ENCODE results near the gene SLC25A38. TPM values are rescaled to one million over a fixed set of nuclear protein-coding genes. Genes with fewer than 3 reads are reported as not detected.

SLC25A38 gene
- total and polyA plus RNA-seq, 10 of the 15 experiments (the other 5 are each of a cell fraction or from before 2014, with no cell fraction given): 15.2 to 55.2 (median 39.2) TPM

DNA sequence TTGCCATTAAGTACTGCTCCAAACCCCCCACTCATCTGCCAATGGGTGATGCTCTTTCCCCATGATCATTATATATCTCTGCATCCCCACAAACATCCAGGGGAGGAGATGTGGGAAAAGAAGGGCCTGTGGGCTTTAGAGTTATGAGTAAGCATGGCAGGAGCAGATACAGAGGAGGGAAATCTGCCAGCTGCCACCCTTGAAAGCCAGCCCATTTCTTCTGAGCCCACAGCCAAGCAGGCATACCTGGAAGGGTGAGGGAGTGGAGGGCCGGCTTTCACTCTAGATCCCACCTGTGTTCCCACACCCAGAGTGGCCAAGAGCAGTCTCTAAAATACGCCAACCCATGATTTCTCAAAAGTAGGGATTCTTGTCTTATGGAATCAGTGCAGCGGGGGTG lies 1.7 kb upstream of the SLC25A38 start:
- Histone ChIP-seq H3K4me2 (ENCODE audit: control insufficient read depth, insufficient read depth) (no peak overlapping the region), H3K27me3 (replicated peaks in 1 of 2; ENCODE audit: control insufficient read depth in 2 of 2, insufficient read depth in 2 of 2, low read length in 1 of 2) (no peaks in the 10 kb centered on the region), H3K9me3 (replicated peaks; ENCODE audit: control insufficient read depth, insufficient read depth, low read length) (no peaks in the 10 kb centered on the region), H3K27ac (ENCODE audit: control insufficient read depth, insufficient read depth) (no peak overlapping the region), H3K36me3 (ENCODE audit: control insufficient read depth in 2 of 2, insufficient read depth in 2 of 2, low read length in 1 of 2) (no peaks in the 10 kb centered on the region), H2AFZ (ENCODE audit: control insufficient read depth, low read depth, low read length) (no peak overlapping the region), H3K79me2 (ENCODE audit: control insufficient read depth, insufficient read depth, low read length) (peaks cover 32% of the 10 kb centered on the region), H3K4me3 (no peak overlapping the region), H3K9ac (ENCODE audit: control insufficient read depth, insufficient read depth, low read length) (no peak overlapping the region), H3K4me1 (ENCODE audit: control insufficient read depth, insufficient read depth, low read length) (peaks cover 14% of the 10 kb centered on the region), H4K20me1 (ENCODE audit: control insufficient read depth, insufficient read depth) (no peaks in the 10 kb centered on the region)
- TF ChIP-seq IKZF1 (conservative IDR thresholded peaks at IDR 0.05): no peak
- no peak for TF ChIP-seq HDGF (IDR thresholded peaks at IDR 0.05)
- TF ChIP-seq, protein P1, sequence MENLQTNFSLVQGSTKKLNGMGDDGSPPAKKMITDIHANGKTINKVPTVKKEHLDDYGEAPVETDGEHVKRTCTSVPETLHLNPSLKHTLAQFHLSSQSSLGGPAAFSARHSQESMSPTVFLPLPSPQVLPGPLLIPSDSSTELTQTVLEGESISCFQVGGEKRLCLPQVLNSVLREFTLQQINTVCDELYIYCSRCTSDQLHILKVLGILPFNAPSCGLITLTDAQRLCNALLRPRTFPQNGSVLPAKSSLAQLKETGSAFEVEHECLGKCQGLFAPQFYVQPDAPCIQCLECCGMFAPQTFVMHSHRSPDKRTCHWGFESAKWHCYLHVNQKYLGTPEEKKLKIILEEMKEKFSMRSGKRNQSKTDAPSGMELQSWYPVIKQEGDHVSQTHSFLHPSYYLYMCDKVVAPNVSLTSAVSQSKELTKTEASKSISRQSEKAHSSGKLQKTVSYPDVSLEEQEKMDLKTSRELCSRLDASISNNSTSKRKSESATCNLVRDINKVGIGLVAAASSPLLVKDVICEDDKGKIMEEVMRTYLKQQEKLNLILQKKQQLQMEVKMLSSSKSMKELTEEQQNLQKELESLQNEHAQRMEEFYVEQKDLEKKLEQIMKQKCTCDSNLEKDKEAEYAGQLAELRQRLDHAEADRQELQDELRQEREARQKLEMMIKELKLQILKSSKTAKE (IDR thresholded peaks at IDR 0.05; ENCODE audit: low read depth, poor library complexity, severe bottlenecking): no peak
- TF ChIP-seq YBX1 (IDR thresholded peaks at IDR 0.05): no peak
- no peak for TF ChIP-seq SUZ12 (IDR thresholded peaks at IDR 0.05; ENCODE audit: unreplicated experiment)
- ATAC-seq (no peak), DNase-seq (ENCODE audit: low read depth, low spot score) (no peak), FAIRE-seq (no peak)
- ChIA-PET POLR2A (no interaction called here), SMC1A (ENCODE audit: uncharacterized antibody, unreplicated experiment) (interaction anchor here (1.9 to 7.4 kb wide), 2 partner anchors 27 to 90 kb away, joined by 4 to 234 read pairs; no protein-coding TSS in a partner anchor), RAD21 (ENCODE audit: unreplicated experiment) (no interaction called here), CTCF (interaction anchor here (0.6 to 7.2 kb wide), 3 partner anchors 33 to 192 kb away, joined by 3 to 323 read pairs (median 5); no protein-coding TSS in a partner anchor)
- intact Hi-C loops (cut with micrococcal nuclease; ENCODE audit: unreplicated experiment): no loop called here
- WGBS (ENCODE audit: insufficient coverage, insufficient replicate concordance, low lambda C conversion rate, missing lambda C conversion rate): 67% methylated on average over 3 of the region's 3 CpGs
- BruUV-seq (replicated peaks): no TSS peak
- in situ Hi-C loops (cut with MboI): loop anchor here (5.0 kb wide), 2 partner anchors 84 to 194 kb away; no protein-coding TSS in a partner anchor
